Natural killer cell treated with Interleukin-12 subunit alpha and Interleukin-12 subunit beta and Interleukin-15 and Interleukin-18, amount 100 ng/mL, for 72 hours (primary cell): ENCODE results near the gene PRR3. TPM values are rescaled to one million over a fixed set of nuclear protein-coding genes. Genes with fewer than 3 reads are reported as not detected.

Experiments
- ATAC-seq, 2 donors: fragments of 150-1000 bp; cut with Tn5 transposase in 1 of 2; sonication (Bioruptor Pico), chemical (Tn5 transposase) in 1 of 2; 2 replicates each; pipeline ENCODE4 v1.10.0; 2021
- DNase-seq: peaks from one replicate; pipeline ENCODE4 v3.0.0; 2022; ENCODE audit warnings: low spot score
- H3K27ac Mint-ChIP-seq, 2 donors: 1 replicate in 1 of 2; 2 replicates in 1 of 2; pipeline ENCODE4 v1.8.0; 2022; ENCODE audit warnings: mixed read lengths in 2 of 2, mild to moderate bottlenecking in 1 of 2, moderate library complexity in 1 of 2
- H3K27me3 Mint-ChIP-seq, 2 donors: 1 replicate in 1 of 2; 2 replicates in 1 of 2; pipeline ENCODE4 v1.8.0; 2022; ENCODE audit warnings: mixed read lengths in 2 of 2
- H3K36me3 Mint-ChIP-seq: one replicate; pipeline ENCODE4 v1.8.0; 2022; ENCODE audit warnings: mixed read lengths
- H3K4me1 Mint-ChIP-seq, 2 donors: 1 replicate in 1 of 2; 2 replicates in 1 of 2; pipeline ENCODE4 v1.8.0; 2022; ENCODE audit warnings: low read depth in 2 of 2, mixed read lengths in 2 of 2, mild to moderate bottlenecking in 1 of 2
- H3K4me3 Mint-ChIP-seq: one replicate; pipeline ENCODE4 v1.8.0; 2022; ENCODE audit warnings: mixed read lengths
- H3K9me3 Mint-ChIP-seq: 2 replicates; pipeline ENCODE4 v1.8.0; 2022; ENCODE audit warnings: mixed read lengths
- total RNA-seq, 2 donors: library from RNA; stranded (reverse); gene quantifications; one replicate each; pipeline ENCODE4 v1.2.3, GENCODE V29; 2022

PRR3 gene
- total RNA-seq, 2 donors from 2014 or later: 13.0 to 23.8 TPM

DNA sequence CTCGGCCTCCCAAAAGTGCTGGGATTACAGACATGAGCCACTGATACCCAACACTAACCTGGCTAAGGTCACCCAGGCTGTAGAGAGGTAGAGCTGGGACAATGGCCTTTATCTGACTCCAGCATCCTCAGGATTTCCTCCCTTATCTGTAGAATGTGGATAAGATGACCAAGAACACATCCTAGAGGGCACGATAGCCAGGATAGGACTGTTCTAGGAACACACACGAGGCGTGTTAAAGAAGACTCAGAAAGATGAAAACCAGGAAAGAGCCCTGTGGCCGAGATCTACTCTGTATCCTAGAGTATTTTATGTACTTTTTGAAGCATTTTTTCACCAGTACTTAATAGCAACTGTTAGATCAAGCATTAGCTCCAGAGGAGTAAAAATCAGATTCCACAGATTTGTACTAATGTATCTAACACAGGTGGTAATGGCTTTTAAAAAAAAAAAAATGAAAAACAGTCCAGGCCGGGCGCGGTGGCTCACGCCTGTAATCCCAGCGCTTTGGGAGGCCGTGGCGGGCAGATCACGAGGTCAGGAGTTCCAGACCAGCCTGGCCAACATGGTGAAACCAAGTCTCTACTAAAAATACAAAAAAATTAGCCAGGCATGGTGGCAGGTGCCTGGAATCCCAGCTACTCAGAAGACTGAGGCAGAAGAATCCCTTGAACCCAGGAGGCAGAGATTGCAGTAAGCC, 42.7 kb downstream of the PRR3 start:
- DNase-seq (no peak), ATAC-seq (no peak)
- no peaks in the 10 kb centered on the region for H3K9me3 Mint-ChIP-seq
- peaks cover 21% of the 10 kb centered on the region for H3K36me3 Mint-ChIP-seq
- H3K27me3 Mint-ChIP-seq: no peaks in the 10 kb centered on the region
- peaks cover 33 to 35% of the 10 kb centered on the region in 2 donors for H3K4me1 Mint-ChIP-seq
- H3K27ac Mint-ChIP-seq: no peak overlapping the region
- H3K4me3 Mint-ChIP-seq: no peak overlapping the region

DNA sequence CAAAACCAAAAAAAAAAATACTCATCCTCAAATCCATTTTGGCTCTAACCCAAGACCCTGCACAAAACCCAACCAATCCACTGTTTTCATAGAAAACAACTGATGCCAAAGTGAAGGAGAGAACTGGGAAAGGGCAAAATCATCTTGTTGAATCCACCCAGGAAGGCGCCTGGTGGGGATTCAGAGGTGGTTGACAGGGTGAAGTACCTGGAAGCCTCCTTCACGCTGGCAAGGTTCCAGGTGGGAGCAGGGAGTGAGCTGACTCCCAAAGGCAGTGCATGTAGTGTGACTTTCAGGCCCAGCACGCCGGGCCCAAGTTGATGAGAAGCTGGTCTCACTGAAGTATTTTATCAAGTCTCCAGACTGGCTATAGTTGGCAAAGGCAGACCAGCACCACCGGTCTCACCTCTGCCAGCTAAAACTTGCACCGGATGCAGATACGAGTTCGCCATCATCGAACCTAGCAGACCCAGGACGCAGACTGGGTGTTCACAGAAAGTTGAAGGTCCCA, 43.4 kb downstream of the PRR3 start:
- no peaks in the 10 kb centered on the region for H3K27me3 Mint-ChIP-seq
- no peak overlapping the region for H3K27ac Mint-ChIP-seq
- H3K36me3 Mint-ChIP-seq: peaks cover 28% of the 10 kb centered on the region
- no peak for DNase-seq
- no peak overlapping the region for H3K4me3 Mint-ChIP-seq
- ATAC-seq: no peak
- H3K4me1 Mint-ChIP-seq: peaks cover 33 to 35% of the 10 kb centered on the region in 2 donors
- no peaks in the 10 kb centered on the region for H3K9me3 Mint-ChIP-seq

DNA sequence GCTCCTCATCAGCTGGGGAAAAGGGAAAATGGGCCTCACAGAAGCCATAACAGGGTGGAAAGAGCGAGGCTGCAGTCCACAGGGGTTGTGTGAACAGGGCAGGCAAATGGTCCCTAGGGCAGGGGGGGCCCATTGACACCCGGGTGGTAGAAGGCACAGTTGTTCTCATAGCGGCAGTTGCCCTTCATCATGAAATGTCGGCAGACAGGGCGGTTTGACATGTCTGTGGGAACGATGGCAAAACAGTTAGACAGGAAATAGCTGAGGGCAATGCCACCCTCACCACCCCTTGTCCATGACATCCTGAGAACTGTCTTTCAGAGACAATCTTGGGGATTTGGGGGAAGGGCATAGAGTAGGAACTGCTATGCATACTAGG, 44.3 kb downstream of the PRR3 start:
- Mint-ChIP-seq H3K27me3 (no peaks in the 10 kb centered on the region), H3K27ac (peak overlapping the region; percentile 49 to 55), H3K9me3 (no peaks in the 10 kb centered on the region), H3K36me3 (peaks cover 35% of the 10 kb centered on the region), H3K4me1 (peaks cover 38 to 42% of the 10 kb centered on the region in 2 donors), H3K4me3 (peak overlapping the region; percentile 39)
- ATAC-seq (peak; percentile 1 to 34), DNase-seq (no peak)

DNA sequence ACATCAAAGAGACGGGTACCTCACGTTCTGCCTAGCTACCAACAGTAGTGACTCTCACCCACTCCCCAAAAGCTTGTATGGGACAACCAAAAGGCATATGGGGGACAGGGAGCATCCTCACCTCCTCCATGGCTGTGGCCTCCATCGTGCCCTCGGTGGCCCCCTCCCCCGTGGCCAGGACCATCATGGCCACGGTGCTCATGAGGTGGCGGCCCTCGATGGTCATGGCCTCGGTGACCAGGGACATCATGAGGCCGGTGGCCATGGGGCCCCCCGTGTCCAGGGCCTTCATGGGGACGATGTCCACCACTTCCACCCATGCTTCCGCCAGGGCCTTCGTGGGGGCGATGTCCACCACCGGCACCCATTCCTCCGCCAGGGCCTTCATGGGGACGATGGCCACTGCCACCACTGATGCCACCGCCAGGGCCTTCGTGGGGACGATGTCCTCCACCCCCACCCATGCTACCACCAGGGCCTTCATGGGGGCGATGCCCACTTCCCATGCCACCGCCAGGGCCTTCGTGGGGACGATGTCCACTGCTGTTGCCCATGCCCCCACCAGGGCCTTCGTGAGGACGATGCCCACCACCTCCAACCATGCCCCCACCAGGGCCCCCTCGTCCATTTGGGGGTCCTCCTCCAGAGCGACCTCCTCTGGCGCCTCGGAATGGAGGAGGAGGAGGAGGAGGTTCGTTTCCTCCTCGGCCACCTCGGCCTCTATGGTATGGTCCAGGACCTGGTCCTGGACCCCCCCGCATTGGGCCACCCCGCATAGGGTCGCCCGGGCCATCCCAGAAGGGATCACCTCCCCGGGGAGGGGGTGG, 44.9 kb downstream of the PRR3 start:
- Mint-ChIP-seq H3K9me3 (no peaks in the 10 kb centered on the region), H3K4me1 (peaks cover 37 to 42% of the 10 kb centered on the region in 2 donors), H3K36me3 (peaks cover 38% of the 10 kb centered on the region), H3K27me3 (no peaks in the 10 kb centered on the region), H3K4me3 (no peak overlapping the region), H3K27ac (peak overlapping the region; percentile 49 to 55)
- DNase-seq: no peak
- ATAC-seq: peak in 1 of 2 donors; percentile 5

DNA sequence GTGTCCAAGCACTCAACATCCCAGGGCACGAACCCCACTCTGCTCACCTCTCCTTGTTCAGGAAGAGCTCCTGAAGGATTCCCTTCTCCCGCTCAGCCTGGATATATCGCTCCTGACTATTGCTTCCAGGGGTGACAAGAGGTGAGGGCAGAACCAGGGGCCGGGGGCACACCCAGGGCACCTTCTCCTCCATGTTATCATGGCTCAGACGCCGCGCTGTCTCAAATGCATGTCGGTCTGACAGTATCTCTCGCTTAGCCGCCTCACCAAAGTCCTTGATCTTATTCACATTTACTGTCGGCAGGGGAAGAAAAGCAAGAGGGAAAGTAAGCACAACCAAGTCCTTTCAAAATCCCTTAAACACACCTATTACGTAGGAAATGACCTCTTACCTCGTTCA, 46.9 kb downstream of the PRR3 start:
- no peaks in the 10 kb centered on the region for H3K27me3 Mint-ChIP-seq
- H3K4me1 Mint-ChIP-seq: peaks cover 42% of the 10 kb centered on the region in 2 donors
- H3K36me3 Mint-ChIP-seq: peaks cover 52% of the 10 kb centered on the region
- no peaks in the 10 kb centered on the region for H3K9me3 Mint-ChIP-seq
- no peak for DNase-seq
- H3K27ac Mint-ChIP-seq: peak overlapping the region in 1 of 2 donors; percentile 24
- ATAC-seq: no peak
- H3K4me3 Mint-ChIP-seq: no peak overlapping the region

DNA sequence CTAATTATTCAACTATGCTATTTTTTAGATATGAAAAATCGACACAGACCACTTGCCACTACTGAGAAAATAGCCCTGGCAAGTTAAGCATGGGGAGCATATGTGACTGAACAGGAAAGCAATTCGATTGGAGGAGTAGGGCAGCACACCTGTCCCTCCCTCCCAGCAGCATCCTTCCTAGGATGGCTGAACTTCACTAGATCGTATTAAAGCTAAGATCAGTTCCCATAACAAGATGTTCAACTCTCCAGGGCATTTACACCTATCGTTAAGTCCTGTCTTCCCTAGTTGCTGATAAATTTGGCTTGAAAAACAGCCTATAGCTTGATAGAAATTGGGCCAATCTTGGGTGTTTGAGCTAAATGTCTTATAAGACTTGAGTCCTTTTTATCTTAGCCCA, 53.0 kb downstream of the PRR3 start:
- peaks cover 58 to 65% of the 10 kb centered on the region in 2 donors for H3K4me1 Mint-ChIP-seq
- H3K4me3 Mint-ChIP-seq: no peak overlapping the region
- no peak for ATAC-seq
- no peaks in the 10 kb centered on the region for H3K9me3 Mint-ChIP-seq
- no peak for DNase-seq
- H3K27me3 Mint-ChIP-seq: no peaks in the 10 kb centered on the region
- peaks cover 65% of the 10 kb centered on the region for H3K36me3 Mint-ChIP-seq
- H3K27ac Mint-ChIP-seq: peak overlapping the region in 1 of 2 donors; percentile 77

DNA sequence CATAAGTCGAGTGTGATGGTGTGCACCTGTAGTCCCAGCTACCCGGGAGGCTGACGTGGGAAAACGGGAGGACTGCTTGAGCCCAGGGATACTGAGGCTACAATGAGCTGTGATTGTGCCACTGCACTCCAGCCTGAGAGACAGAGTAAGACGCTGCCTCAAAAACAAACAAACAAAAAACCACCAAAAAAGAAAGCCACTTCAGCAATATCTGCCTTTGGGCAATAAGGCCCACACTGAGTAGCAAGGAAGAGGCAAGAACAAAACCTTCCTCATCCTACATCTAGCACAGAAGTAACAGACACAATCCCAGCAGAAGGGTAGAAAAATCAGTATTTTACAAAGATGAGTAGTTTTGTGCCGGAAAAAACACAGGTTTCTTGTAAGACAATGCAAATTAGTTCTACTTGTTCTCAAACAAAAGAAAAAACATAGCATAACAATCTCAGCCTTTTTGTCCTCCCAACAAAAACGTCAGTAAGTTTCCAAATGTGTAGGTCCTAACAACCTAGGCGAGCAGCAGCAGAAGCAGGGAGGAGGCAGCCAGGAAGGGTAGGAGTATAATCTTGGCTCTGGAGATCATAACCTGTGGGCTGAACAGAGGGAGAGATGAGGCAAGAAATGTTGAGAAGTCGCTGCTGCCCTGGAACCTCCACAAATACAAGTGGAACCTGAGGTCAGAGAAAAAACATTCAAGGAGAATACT, 54.2 kb downstream of the PRR3 start:
- Mint-ChIP-seq H3K4me1 (peaks cover 62 to 69% of the 10 kb centered on the region in 2 donors), H3K4me3 (peak overlapping the region; percentile 11), H3K27ac (peak overlapping the region; percentile 42 to 77), H3K36me3 (peaks cover 65% of the 10 kb centered on the region), H3K27me3 (no peaks in the 10 kb centered on the region), H3K9me3 (no peaks in the 10 kb centered on the region)
- ATAC-seq (no peak), DNase-seq (no peak)

DNA sequence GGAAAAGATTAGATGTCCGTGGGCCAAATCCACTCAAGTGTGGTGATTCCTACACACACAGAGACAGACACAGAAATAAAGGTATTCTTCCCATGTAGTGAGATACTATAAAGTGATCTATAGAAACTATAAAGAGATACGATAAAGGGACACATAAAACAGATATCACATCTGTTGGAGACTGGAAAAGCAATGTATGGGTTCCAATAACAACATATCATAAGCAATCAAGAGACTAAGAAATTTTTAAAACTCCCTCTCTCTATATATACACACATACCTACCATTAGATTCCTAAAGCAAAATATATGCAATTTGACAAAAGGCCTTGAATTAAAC, 54.7 kb downstream of the PRR3 start:
- ATAC-seq (no peak), DNase-seq (no peak)
- Mint-ChIP-seq H3K27me3 (no peaks in the 10 kb centered on the region), H3K9me3 (no peaks in the 10 kb centered on the region), H3K4me3 (peak overlapping the region; percentile 11), H3K27ac (peak overlapping the region; percentile 42 to 77), H3K36me3 (peaks cover 65% of the 10 kb centered on the region), H3K4me1 (peaks cover 63 to 68% of the 10 kb centered on the region in 2 donors)

DNA sequence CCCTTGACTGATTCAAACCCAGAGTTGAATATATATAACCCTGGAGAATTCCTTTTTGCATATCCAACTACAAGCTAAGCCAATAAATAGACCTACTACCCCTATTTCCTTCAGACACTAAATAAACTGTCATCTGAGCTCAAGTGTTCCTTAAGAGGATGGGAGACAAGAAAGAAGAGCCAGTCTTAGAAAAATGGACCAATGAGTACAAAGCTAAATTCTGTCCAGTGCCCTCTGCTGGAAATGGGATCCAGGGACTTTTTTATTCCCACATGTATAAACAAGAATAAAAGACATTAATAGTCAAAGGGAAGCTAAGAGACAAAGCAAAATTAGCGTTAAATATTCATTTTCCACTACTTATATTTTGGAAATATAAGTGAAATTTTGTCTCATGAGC, 55.1 kb downstream of the PRR3 start:
- Mint-ChIP-seq H3K4me3 (no peak overlapping the region), H3K27me3 (no peaks in the 10 kb centered on the region), H3K36me3 (peaks cover 68% of the 10 kb centered on the region), H3K4me1 (peaks cover 67 to 72% of the 10 kb centered on the region in 2 donors), H3K27ac (peak overlapping the region; percentile 42 to 77), H3K9me3 (no peaks in the 10 kb centered on the region)
- no peak for DNase-seq
- no peak for ATAC-seq

DNA sequence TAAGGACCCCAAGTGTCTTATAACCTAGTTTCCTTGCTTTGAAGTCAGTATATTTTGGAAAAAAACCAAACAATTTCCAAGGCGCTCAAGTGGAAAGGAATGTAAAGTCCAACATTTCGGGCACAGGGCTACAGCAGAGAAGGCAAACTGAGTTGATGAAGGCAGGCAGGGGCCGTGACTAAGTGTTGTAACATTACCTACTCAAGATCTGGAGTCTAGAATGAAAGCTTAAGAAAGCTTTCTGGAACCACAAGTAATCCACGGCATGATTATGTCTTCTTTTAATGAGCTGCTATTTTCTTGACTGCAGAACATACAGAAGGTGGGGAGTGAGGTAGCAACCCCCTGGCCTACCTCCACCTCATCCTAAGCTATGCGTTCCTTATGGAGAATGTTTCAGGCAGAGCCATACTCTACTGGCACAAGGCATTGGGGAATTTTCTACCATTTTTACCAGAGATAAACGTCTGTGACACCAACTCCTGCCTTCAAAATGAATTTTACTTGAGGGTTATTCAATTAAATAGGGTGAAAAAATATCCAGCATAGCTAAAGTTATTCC, 55.7 kb downstream of the PRR3 start:
- no peaks in the 10 kb centered on the region for H3K9me3 Mint-ChIP-seq
- peaks cover 65% of the 10 kb centered on the region for H3K36me3 Mint-ChIP-seq
- ATAC-seq: no peak
- DNase-seq: no peak
- peak overlapping the region; percentile 95 to 98 for H3K27ac Mint-ChIP-seq
- H3K4me1 Mint-ChIP-seq: peaks cover 67 to 75% of the 10 kb centered on the region in 2 donors
- no peak overlapping the region for H3K4me3 Mint-ChIP-seq
- H3K27me3 Mint-ChIP-seq: no peaks in the 10 kb centered on the region

Other genes with a start within 250 kb of the PRR3 start
- gene TRIM39, start 230.4 kb upstream of the PRR3 start, total RNA-seq: 10 to 100 TPM; 16.6 to 21.4 TPM
- gene RPP21, start 212.1 kb upstream of the PRR3 start, total RNA-seq: 10 to 100 TPM; 23.2 to 37.8 TPM
- gene HLA-E, start 67.8 kb upstream of the PRR3 start, total RNA-seq: 100 to 1,000 TPM; 355 to 567 TPM
- 10 to 100 TPM; 59.8 to 70.5 TPM for gene GNL1, start 806 bp upstream of the PRR3 start, total RNA-seq
- gene ABCF1, start 14.1 kb downstream of the PRR3 start, total RNA-seq: 100 to 1,000 TPM in 1 of 2 donors, 10 to 100 TPM in 1; 94.8 to 122 TPM
- 100 to 1,000 TPM in 1 of 2 donors, 10 to 100 TPM in 1; 97.9 to 119 TPM for gene PPP1R10, start 59.9 kb downstream of the PRR3 start, total RNA-seq
- gene MRPS18B, start 60.5 kb downstream of the PRR3 start, total RNA-seq: 10 to 100 TPM; 43.9 to 58.4 TPM
- gene ATAT1, start 69.6 kb downstream of the PRR3 start, total RNA-seq: 10 to 100 TPM in 1 of 2 donors, 1 to 10 TPM in 1; 7.3 to 15.8 TPM
- 10 to 100 TPM; 29.6 to 32.5 TPM for gene C6orf136, start 89.8 kb downstream of the PRR3 start, total RNA-seq
- 10 to 100 TPM; 50.7 to 64.2 TPM for gene DHX16, start 115.7 kb downstream of the PRR3 start, total RNA-seq
- 100 to 1,000 TPM; 168 to 271 TPM for gene PPP1R18, start 129.3 kb downstream of the PRR3 start, total RNA-seq
- 10 to 100 TPM; 11.7 to 24.2 TPM for gene NRM, start 133.7 kb downstream of the PRR3 start, total RNA-seq
- gene MDC1, start 160.0 kb downstream of the PRR3 start, total RNA-seq: 100 to 1,000 TPM in 1 of 2 donors, 10 to 100 TPM in 1; 64.1 to 118 TPM
- gene TUBB, start 163.1 kb downstream of the PRR3 start, total RNA-seq: 1,000 to 10,000 TPM in 1 of 2 donors, 100 to 1,000 TPM in 1; 938 to 1,043 TPM
- gene FLOT1, start 185.4 kb downstream of the PRR3 start, total RNA-seq: 100 to 1,000 TPM; 219 to 319 TPM
- gene IER3, start 187.3 kb downstream of the PRR3 start, total RNA-seq: 100 to 1,000 TPM; 128 to 346 TPM